Heart left ventricle (tissue), 16 donors: ENCODE data around the gene PLEKHG3. TPM values are rescaled to one million over a fixed set of nuclear protein-coding genes. Genes with fewer than 3 reads are reported as not detected.
A peak's percentile ranks its signal among the peaks of the same experiment; 100 is the strongest.

Experiments
- ATAC-seq, 4 donors: fragments of 200-7000 bp; cut with Tn5 transposase; one replicate each; pipeline ENCODE4 v1.9.1; 2020 to 2022; ENCODE audit warnings: moderate library complexity in 4 of 4, mild to moderate bottlenecking in 3 of 4, moderate number of reproducible peaks in 1 of 4
- DNase-seq, 5 donors: peaks; one replicate each; pipeline ENCODE4 v3.0.0-alpha.2; 2020
- H3K27ac ChIP-seq, 12 donors: fragments of 200-600 bp; sonication (generic) in 4 of 12; one replicate each; pipeline versions ENCODE4 v1.5.0 to v1.8.0; 2016 to 2022; ENCODE audit warnings: mild to moderate bottlenecking in 2 of 12
- H3K27me3 ChIP-seq, 9 donors: fragments of 200-600 bp; sonication (generic) in 2 of 9; one replicate each; pipeline versions ENCODE4 v1.5.1 to v1.8.0; 2016 to 2022; ENCODE audit warnings: mild to moderate bottlenecking in 3 of 9
- H3K36me3 ChIP-seq, 9 donors: fragments of 200-600 bp; sonication (generic) in 2 of 9; one replicate each; pipeline versions ENCODE4 v1.5.0 to v1.8.0; 2018 to 2022; ENCODE audit warnings: mild to moderate bottlenecking in 2 of 9
- H3K4me1 ChIP-seq, 12 donors: fragments of 200-600 bp; sonication (generic) in 4 of 12; one replicate each; pipeline versions ENCODE4 v1.5.0 to v1.8.0; 2016 to 2022; ENCODE audit warnings: mild to moderate bottlenecking in 3 of 12
- H3K4me3 ChIP-seq, 12 donors: fragments of 200-600 bp; sonication (generic) in 4 of 12; one replicate each; pipeline versions ENCODE4 v1.5.0 to v1.8.0; 2017 to 2022; ENCODE audit warnings: mild to moderate bottlenecking in 9 of 12, moderate library complexity in 4 of 12
- H3K9me3 ChIP-seq, 12 donors: fragments of 200-600 bp; sonication (generic) in 4 of 12; one replicate each; pipeline versions ENCODE4 v1.5.0 to v1.8.0; 2016 to 2022; ENCODE audit warnings: mild to moderate bottlenecking in 1 of 12
- POLR2A ChIP-seq, 2 donors: fragments of 450-650 bp; IDR thresholded peaks; one replicate each; pipeline ENCODE4 v1.6.1; 2017; ENCODE audit warnings: antibody characterized with exemption in 2 of 2, mild to moderate bottlenecking in 2 of 2, moderate library complexity in 2 of 2
- WGBS, 4 donors: extraction: QIAGEN DNeasy Blood & Tissue Kit in 2 of 4; methylation state at CpG; one replicate each; pipeline versions ENCODE4 v1.1.5 to v1.1.7; 2013 to 2018; 5-methylcytosine and 5-hydroxymethylcytosine counted together
- intact Hi-C, 10 donors: fragments of 100-400 bp; cut with DNase I; formaldehyde crosslinking; loops; one replicate each; pipeline versions ENCODE4 v1.11.1 to v1.14.2; 2022
- polyA plus RNA-seq, 2 donors: library from polyadenylated mRNA; stranded (reverse); fragments of 200-250 nt; gene quantifications; one replicate each; pipeline ENCODE4 v1.2.3, GENCODE V29; 2013
- total RNA-seq, 9 donors: library from RNA; depleted of rRNA in 2 of 9; stranded (reverse); fragments of >200 nt in 2 of 9; fragmentation: NEBNext Ultra II Directional in 3 of 9; extraction: Animal tissue kit (Norgen Biotek cat#: 25700) in 3 of 9; gene quantifications; one replicate each; pipeline versions ENCODE4 v1.1.0 to v1.2.4, GENCODE V29; 2016 to 2023
- TF ChIP-seq, protein P1 (sequence below), 12 donors: fragments of 200-600 bp; sonication (generic) in 4 of 12; IDR thresholded peaks; one replicate each; pipeline versions ENCODE4 v1.5.0 to v1.8.0; 2018 to 2022; ENCODE audit warnings: antibody characterized with exemption in 12 of 12, mild to moderate bottlenecking in 5 of 12
- donor health status: ischemic (EF 13 %, LVEDD 7.1; RV severe dilation, severe dysfunction).
- donor health status: healthy with polysubstance abuse.
- donor health status: DM: no; HTN: yes; CAD: no.
- donor health status: DM: no; HTN: no; CAD: no.
- donor health status: ischemic (EF 25% LVEDD 6.9; RV normal size, moderate dysfunction).
- donor health status: ischemic (EF 25% LVEDD 5.7; RV mildly dilated, moderate dysfunction).
- donor health status: healthy.
- donor health status: DM: yes; HTN: yes; CAD: no.
- donor health status: ischemic (EF 35%, LVEDD 5.7; RV mildly dilated, moderate dysfunction).
- donor health status: nonischemic (EF 11% LVEDD 7.7; RV severe dilation, severe dysfunction).
- donor health status: DM: yes; HTN: yes; CAD: no.
- donor health status: PGD.
- donor health status: ischemic (EF 29% LVEDD 5.4; RV normal size, mild dysfunction).
- donor health status: nonischemic (EF 23%, LVEDD 6.1; RV moderate dilation, normal function).

Gene PLEKHG3
- total and polyA plus RNA-seq, 11 donors: 7.0 to 34.3 (median 17.8) TPM

DNA sequence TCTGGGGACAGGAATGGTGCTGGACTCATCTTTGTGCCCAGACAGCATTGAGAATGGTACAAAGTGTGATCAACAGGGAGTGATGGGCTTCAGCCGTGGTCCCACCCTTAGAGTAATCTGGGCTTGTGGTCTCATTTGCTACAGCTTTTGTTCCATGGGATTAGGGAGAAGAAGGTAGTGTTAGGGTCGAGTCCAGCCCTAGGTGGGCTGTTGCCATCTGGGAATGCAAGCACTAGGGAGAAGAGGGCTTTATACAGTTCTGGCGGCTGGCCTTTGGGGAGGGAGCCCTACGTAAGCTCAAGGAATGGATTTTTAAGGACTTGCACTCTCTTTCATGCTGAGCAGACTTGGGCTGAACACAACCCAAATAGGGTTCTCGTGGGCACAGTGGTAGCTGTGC lies 4.9 kb downstream of the PLEKHG3 start:
- Histone ChIP-seq H3K27me3 (peaks cover 0 to 6% (median 0%) of the 10 kb centered on the region in 9 donors), H3K4me1 (peaks cover 0 to 75% (median 45%) of the 10 kb centered on the region in 12 donors), H3K27ac (peak overlapping the region in 11 of 12 donors; percentile 18 to 92 (median 82)), H3K9me3 (peaks cover 0 to 18% (median 7%) of the 10 kb centered on the region in 12 donors), H3K36me3 (no peaks in the 10 kb centered on the region), H3K4me3 (peak overlapping the region in 6 of 12 donors; percentile 18 to 80 (median 26))
- DNase-seq (peak in 1 of 5 donors; percentile 8), ATAC-seq (no peak)
- WGBS, 4 donors: 80 to 92% (median 82%) methylated on average over 5 of the region's 5 CpGs
- no peak for TF ChIP-seq POLR2A (IDR thresholded peaks at IDR 0.05)
- TF ChIP-seq, protein P1, sequence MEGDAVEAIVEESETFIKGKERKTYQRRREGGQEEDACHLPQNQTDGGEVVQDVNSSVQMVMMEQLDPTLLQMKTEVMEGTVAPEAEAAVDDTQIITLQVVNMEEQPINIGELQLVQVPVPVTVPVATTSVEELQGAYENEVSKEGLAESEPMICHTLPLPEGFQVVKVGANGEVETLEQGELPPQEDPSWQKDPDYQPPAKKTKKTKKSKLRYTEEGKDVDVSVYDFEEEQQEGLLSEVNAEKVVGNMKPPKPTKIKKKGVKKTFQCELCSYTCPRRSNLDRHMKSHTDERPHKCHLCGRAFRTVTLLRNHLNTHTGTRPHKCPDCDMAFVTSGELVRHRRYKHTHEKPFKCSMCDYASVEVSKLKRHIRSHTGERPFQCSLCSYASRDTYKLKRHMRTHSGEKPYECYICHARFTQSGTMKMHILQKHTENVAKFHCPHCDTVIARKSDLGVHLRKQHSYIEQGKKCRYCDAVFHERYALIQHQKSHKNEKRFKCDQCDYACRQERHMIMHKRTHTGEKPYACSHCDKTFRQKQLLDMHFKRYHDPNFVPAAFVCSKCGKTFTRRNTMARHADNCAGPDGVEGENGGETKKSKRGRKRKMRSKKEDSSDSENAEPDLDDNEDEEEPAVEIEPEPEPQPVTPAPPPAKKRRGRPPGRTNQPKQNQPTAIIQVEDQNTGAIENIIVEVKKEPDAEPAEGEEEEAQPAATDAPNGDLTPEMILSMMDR (IDR thresholded peaks at IDR 0.05): no peak
- intact Hi-C loops: loop anchor here in 3 of 10 donors (5.0 to 10.0 kb wide), 3 partner anchors 37 to 53 kb away; no protein-coding TSS in a partner anchor

- TF ChIP-seq, protein P1 (IDR thresholded peaks at IDR 0.05): no peak
- TF ChIP-seq POLR2A (IDR thresholded peaks at IDR 0.05): no peak
- peaks cover 0 to 23% (median 7%) of the 10 kb centered on the region in 12 donors for H3K9me3 ChIP-seq
- peaks cover 0 to 83% (median 46%) of the 10 kb centered on the region in 12 donors for H3K4me1 ChIP-seq
- whole genome bisulfite sequencing, 4 donors: 66 to 76% (median 72%) methylated on average over 5 of the region's 5 CpGs
- H3K4me3 ChIP-seq: no peak overlapping the region
- H3K27ac ChIP-seq: peak overlapping the region in 10 of 12 donors; percentile 7 to 89 (median 56)
- intact Hi-C loops: no loop called here
- H3K36me3 ChIP-seq: no peaks in the 10 kb centered on the region
- ATAC-seq: peak in 2 of 4 donors; percentile 35 to 68
- DNase-seq: peak in 1 of 5 donors; percentile 26
- no peaks in the 10 kb centered on the region for H3K27me3 ChIP-seq
Observed at GRCh38 chr14:64711039-64711438, 6.8 kb downstream of the PLEKHG3 start.

- Histone ChIP-seq H3K27ac (no peak overlapping the region), H3K4me3 (no peak overlapping the region), H3K36me3 (no peaks in the 10 kb centered on the region), H3K4me1 (peaks cover 0 to 80% (median 47%) of the 10 kb centered on the region in 12 donors), H3K27me3 (no peaks in the 10 kb centered on the region), H3K9me3 (peaks cover 0 to 23% (median 7%) of the 10 kb centered on the region in 12 donors)
- no peak for TF ChIP-seq POLR2A (IDR thresholded peaks at IDR 0.05)
- TF ChIP-seq, protein P1 (IDR thresholded peaks at IDR 0.05): no peak
- DNase-seq (no peak), ATAC-seq (no peak)
- intact Hi-C loops: no loop called here
Observed at GRCh38 chr14:64713677-64714076, 9.5 kb downstream of the PLEKHG3 start.

DNA sequence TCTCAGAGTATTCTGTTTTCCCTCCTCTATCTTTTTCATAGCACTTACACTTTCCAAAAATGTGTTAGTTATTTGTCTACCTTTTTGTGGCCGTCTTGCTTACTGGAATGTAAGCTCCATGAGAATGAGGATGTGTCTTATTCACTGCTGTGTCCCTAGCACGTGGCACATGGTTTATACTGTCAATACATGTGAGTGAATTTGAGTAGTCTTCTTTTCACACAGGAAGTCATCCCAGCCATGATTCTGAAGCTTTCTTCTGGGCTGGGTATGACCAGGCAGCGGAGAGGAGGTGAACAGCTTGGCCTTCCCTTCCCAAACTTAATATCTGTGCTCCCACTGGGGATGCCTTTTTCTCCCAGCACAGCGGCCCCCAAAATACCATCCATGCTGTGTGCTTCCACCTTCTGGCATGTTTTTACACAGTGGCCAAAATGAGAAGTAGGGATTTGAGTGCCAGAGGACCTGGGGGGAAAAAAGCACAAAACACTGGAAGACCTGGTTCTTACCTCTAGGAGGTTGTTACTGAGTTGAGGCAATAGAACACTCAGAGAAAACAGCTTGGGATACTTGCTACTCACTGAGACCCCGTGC lies 10.3 kb downstream of the PLEKHG3 start:
- Histone ChIP-seq H3K9me3 (peaks cover 0 to 23% (median 7%) of the 10 kb centered on the region in 12 donors), H3K27ac (peak overlapping the region in 1 of 12 donors; percentile 84), H3K4me3 (no peak overlapping the region), H3K27me3 (no peaks in the 10 kb centered on the region), H3K36me3 (peaks cover 0 to 5% (median 0%) of the 10 kb centered on the region in 9 donors), H3K4me1 (peaks cover 0 to 80% (median 45%) of the 10 kb centered on the region in 12 donors)
- TF ChIP-seq POLR2A (IDR thresholded peaks at IDR 0.05): no peak
- TF ChIP-seq, protein P1 (IDR thresholded peaks at IDR 0.05): no peak
- peak in 1 of 5 donors; percentile 5 for DNase-seq
- ATAC-seq: no peak
- 84 to 90% (median 89%) methylated on average over 5 of the region's 5 CpGs for WGBS, 4 donors
- intact Hi-C loops: loop anchor here in 2 of 10 donors (5.0 kb wide), 2 partner anchors 42 to 43 kb away; no protein-coding TSS in a partner anchor
